Neural progenitor cell (in vitro differentiated cells): ENCODE measurements around the gene CXCL3.

Source experiments
- EZH2 ChIP-seq: fragments of 200-600 bp; sonication (generic); IDR thresholded peaks from 2 replicates; pipeline ENCODE4 v1.6.1; 2017; ENCODE audit warnings: antibody characterized with exemption, mild to moderate bottlenecking, moderate library complexity
- EZH2phosphoT487 ChIP-seq: fragments of 200-600 bp; sonication (generic); IDR thresholded peaks from 2 replicates; pipeline ENCODE4 v1.6.1; 2017; ENCODE audit warnings: antibody characterized with exemption
- TF ChIP-seq, protein P1 (sequence below): fragments of 200-600 bp; sonication (generic); IDR thresholded peaks from 2 replicates; pipeline ENCODE4 v1.5.1; 2017; ENCODE audit warnings: antibody characterized with exemption, mild to moderate bottlenecking

DNA sequence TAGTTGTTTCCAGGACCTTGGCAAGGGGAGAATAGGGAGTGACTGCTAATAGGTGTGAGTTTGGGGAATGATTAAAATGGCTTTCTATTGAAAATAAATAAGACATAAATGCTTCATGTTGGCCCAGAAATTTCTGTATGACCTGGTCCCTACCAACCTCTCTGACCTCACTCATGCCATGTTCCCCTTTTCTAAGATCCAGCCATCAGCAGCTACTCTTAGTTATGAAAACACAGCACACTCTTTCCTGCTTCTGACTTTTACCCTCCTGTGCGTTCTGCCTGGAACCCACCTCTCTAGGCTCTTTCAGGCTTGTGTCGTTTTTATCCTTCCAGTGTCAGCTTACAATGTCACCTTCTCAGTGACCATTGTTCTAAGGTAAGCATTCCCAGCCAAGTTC is 25.2 kb downstream of the CXCL3 start:
- TF ChIP-seq, protein P1, sequence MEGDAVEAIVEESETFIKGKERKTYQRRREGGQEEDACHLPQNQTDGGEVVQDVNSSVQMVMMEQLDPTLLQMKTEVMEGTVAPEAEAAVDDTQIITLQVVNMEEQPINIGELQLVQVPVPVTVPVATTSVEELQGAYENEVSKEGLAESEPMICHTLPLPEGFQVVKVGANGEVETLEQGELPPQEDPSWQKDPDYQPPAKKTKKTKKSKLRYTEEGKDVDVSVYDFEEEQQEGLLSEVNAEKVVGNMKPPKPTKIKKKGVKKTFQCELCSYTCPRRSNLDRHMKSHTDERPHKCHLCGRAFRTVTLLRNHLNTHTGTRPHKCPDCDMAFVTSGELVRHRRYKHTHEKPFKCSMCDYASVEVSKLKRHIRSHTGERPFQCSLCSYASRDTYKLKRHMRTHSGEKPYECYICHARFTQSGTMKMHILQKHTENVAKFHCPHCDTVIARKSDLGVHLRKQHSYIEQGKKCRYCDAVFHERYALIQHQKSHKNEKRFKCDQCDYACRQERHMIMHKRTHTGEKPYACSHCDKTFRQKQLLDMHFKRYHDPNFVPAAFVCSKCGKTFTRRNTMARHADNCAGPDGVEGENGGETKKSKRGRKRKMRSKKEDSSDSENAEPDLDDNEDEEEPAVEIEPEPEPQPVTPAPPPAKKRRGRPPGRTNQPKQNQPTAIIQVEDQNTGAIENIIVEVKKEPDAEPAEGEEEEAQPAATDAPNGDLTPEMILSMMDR, result no peak
- TF ChIP-seq EZH2 (no peak), EZH2phosphoT487 (no peak)
